ENCODE data around the gene COL25A1.
"Not testable (repeated sequence)": the region's sequence is repeated elsewhere in the genome, so short reads cannot be mapped to it uniquely, and the experiment has no call there.

The COL25A1 gene

GRCh38 chr4:108954880-108955279 lies 347.6 kb downstream of the COL25A1 start:
- Mint-ChIP-seq H3K27me3 (no peaks in the 10 kb centered on the region), H3K4me3 (no peak overlapping the region), H3K27ac (no peak overlapping the region), H3K4me1 (no peaks in the 10 kb centered on the region), H3K36me3 (no peaks in the 10 kb centered on the region), H3K9me3 (no peaks in the 10 kb centered on the region)
- no peak for ATAC-seq

GRCh38 chr4:108953941-108954340 lies 348.5 kb downstream of the COL25A1 start:
- Mint-ChIP-seq H3K4me3 (no peak overlapping the region), H3K4me1 (no peaks in the 10 kb centered on the region)
- ATAC-seq, result no peak

GRCh38 chr4:108950158-108950915 lies 352.1 kb downstream of the COL25A1 start:
- H3K9me3 Mint-ChIP-seq, result no peaks in the 10 kb centered on the region
- no peaks in the 10 kb centered on the region for H3K27me3 Mint-ChIP-seq
- H3K27ac Mint-ChIP-seq, result no peak overlapping the region
- H3K4me1 Mint-ChIP-seq, result no peaks in the 10 kb centered on the region
- no peak overlapping the region for H3K4me3 Mint-ChIP-seq
- H3K36me3 Mint-ChIP-seq, result no peaks in the 10 kb centered on the region
- peak; percentile 31 for ATAC-seq

More at GRCh38 chr4:108953941-108954340, 348.5 kb downstream of the COL25A1 start:
- no peaks in the 10 kb centered on the region for H3K36me3 Mint-ChIP-seq
- no peaks in the 10 kb centered on the region for H3K27me3 Mint-ChIP-seq
- H3K27ac Mint-ChIP-seq, result no peak overlapping the region
- H3K9me3 Mint-ChIP-seq, result no peaks in the 10 kb centered on the region

GRCh38 chr4:108947526-108947925 lies 354.9 kb downstream of the COL25A1 start:
- Mint-ChIP-seq H3K27me3 (no peaks in the 10 kb centered on the region), H3K27ac (no peak overlapping the region), H3K4me1 (no peaks in the 10 kb centered on the region), H3K9me3 (no peaks in the 10 kb centered on the region), H3K36me3 (no peaks in the 10 kb centered on the region), H3K4me3 (no peak overlapping the region)
- no peak for ATAC-seq

- no peak overlapping the region for H3K27ac Mint-ChIP-seq
- ATAC-seq, result no peak
- no peaks in the 10 kb centered on the region for H3K9me3 Mint-ChIP-seq
- H3K27me3 Mint-ChIP-seq, result no peaks in the 10 kb centered on the region
- H3K4me3 Mint-ChIP-seq, result no peak overlapping the region
- no peaks in the 10 kb centered on the region for H3K4me1 Mint-ChIP-seq
- no peaks in the 10 kb centered on the region for H3K36me3 Mint-ChIP-seq
Measured at GRCh38 chr4:108946237-108946636, 356.2 kb downstream of the COL25A1 start.

GRCh38 chr4:108943976-108944591 lies 358.4 kb downstream of the COL25A1 start:
- no peaks in the 10 kb centered on the region for H3K27me3 Mint-ChIP-seq
- H3K4me1 Mint-ChIP-seq, result no peaks in the 10 kb centered on the region
- ATAC-seq, result no peak

GRCh38 chr4:108943371-108943770 lies 359.1 kb downstream of the COL25A1 start:
- Mint-ChIP-seq H3K4me3 (no peak overlapping the region), H3K9me3 (no peaks in the 10 kb centered on the region), H3K27me3 (no peaks in the 10 kb centered on the region), H3K4me1 (no peaks in the 10 kb centered on the region), H3K27ac (no peak overlapping the region), H3K36me3 (no peaks in the 10 kb centered on the region)
- ATAC-seq, result no peak

More at GRCh38 chr4:108943976-108944591, 358.4 kb downstream of the COL25A1 start:
- Mint-ChIP-seq H3K4me3 (no peak overlapping the region), H3K36me3 (no peaks in the 10 kb centered on the region), H3K27ac (no peak overlapping the region), H3K9me3 (no peaks in the 10 kb centered on the region)

- Mint-ChIP-seq H3K27me3 (no peaks in the 10 kb centered on the region), H3K4me3 (no peak overlapping the region), H3K9me3 (no peaks in the 10 kb centered on the region), H3K4me1 (no peaks in the 10 kb centered on the region), H3K27ac (no peak overlapping the region), H3K36me3 (no peaks in the 10 kb centered on the region)
- ATAC-seq, result peak; percentile 8
Measured at GRCh38 chr4:108941904-108942430, 360.5 kb downstream of the COL25A1 start.

GRCh38 chr4:108940634-108941033 lies 361.8 kb downstream of the COL25A1 start:
- H3K4me1 Mint-ChIP-seq, result no peaks in the 10 kb centered on the region
- H3K9me3 Mint-ChIP-seq, result no peaks in the 10 kb centered on the region
- H3K27me3 Mint-ChIP-seq, result no peaks in the 10 kb centered on the region
- ATAC-seq, result no peak
- H3K36me3 Mint-ChIP-seq, result no peaks in the 10 kb centered on the region
- no peak overlapping the region for H3K27ac Mint-ChIP-seq
- H3K4me3 Mint-ChIP-seq, result no peak overlapping the region

GRCh38 chr4:108940149-108940548 lies 362.3 kb downstream of the COL25A1 start:
- H3K36me3 Mint-ChIP-seq, result no peaks in the 10 kb centered on the region
- H3K9me3 Mint-ChIP-seq, result no peaks in the 10 kb centered on the region
- no peaks in the 10 kb centered on the region for H3K27me3 Mint-ChIP-seq
- no peak overlapping the region for H3K27ac Mint-ChIP-seq
- H3K4me3 Mint-ChIP-seq, result no peak overlapping the region
- ATAC-seq, result no peak
- H3K4me1 Mint-ChIP-seq, result no peaks in the 10 kb centered on the region

- Mint-ChIP-seq H3K4me1 (no peaks in the 10 kb centered on the region), H3K27me3 (no peaks in the 10 kb centered on the region), H3K9me3 (peaks cover 4% of the 10 kb centered on the region), H3K27ac (no peak overlapping the region), H3K4me3 (no peak overlapping the region), H3K36me3 (no peaks in the 10 kb centered on the region)
- no peak for ATAC-seq
Measured at GRCh38 chr4:108937066-108937465, 365.4 kb downstream of the COL25A1 start.

- not testable (repeated sequence) for H3K4me1 Mint-ChIP-seq, H3K9me3 Mint-ChIP-seq, H3K4me3 Mint-ChIP-seq, ATAC-seq, H3K36me3 Mint-ChIP-seq, H3K27me3 Mint-ChIP-seq, H3K27ac Mint-ChIP-seq
Measured at GRCh38 chr4:108933925-108934324, 368.5 kb downstream of the COL25A1 start.

GRCh38 chr4:108933046-108933445 lies 369.4 kb downstream of the COL25A1 start:
- no peaks in the 10 kb centered on the region for H3K27me3 Mint-ChIP-seq
- no peak overlapping the region for H3K27ac Mint-ChIP-seq
- H3K4me3 Mint-ChIP-seq, result no peak overlapping the region
- H3K36me3 Mint-ChIP-seq, result no peaks in the 10 kb centered on the region
- no peak for ATAC-seq
- H3K9me3 Mint-ChIP-seq, result peaks cover 4% of the 10 kb centered on the region
- no peaks in the 10 kb centered on the region for H3K4me1 Mint-ChIP-seq

- Mint-ChIP-seq H3K36me3 (no peaks in the 10 kb centered on the region), H3K27me3 (no peaks in the 10 kb centered on the region), H3K4me3 (no peak overlapping the region), H3K27ac (no peak overlapping the region), H3K4me1 (no peaks in the 10 kb centered on the region), H3K9me3 (peaks cover 4% of the 10 kb centered on the region)
- ATAC-seq, result no peak
Measured at GRCh38 chr4:108931926-108932325, 370.5 kb downstream of the COL25A1 start.

GRCh38 chr4:108930186-108930585 lies 372.3 kb downstream of the COL25A1 start:
- no peak overlapping the region for H3K4me3 Mint-ChIP-seq
- no peaks in the 10 kb centered on the region for H3K27me3 Mint-ChIP-seq
- peaks cover 4% of the 10 kb centered on the region for H3K9me3 Mint-ChIP-seq
- no peaks in the 10 kb centered on the region for H3K4me1 Mint-ChIP-seq
- peak; percentile 50 for ATAC-seq
- H3K27ac Mint-ChIP-seq, result no peak overlapping the region
- no peaks in the 10 kb centered on the region for H3K36me3 Mint-ChIP-seq

GRCh38 chr4:108926781-108927180 lies 375.7 kb downstream of the COL25A1 start:
- Mint-ChIP-seq H3K4me3 (no peak overlapping the region), H3K36me3 (no peaks in the 10 kb centered on the region), H3K4me1 (no peaks in the 10 kb centered on the region), H3K27ac (no peak overlapping the region), H3K9me3 (no peaks in the 10 kb centered on the region), H3K27me3 (no peaks in the 10 kb centered on the region)
- ATAC-seq, result no peak

All from stimulated activated memory B cell treated with anti-CD40 and anti-IgM and Interleukin-4, amounts not matched to agents 10 μg/mL and 1 μg/mL and 100 μg/mL, for 72 hours (primary cell).